Measurements from ENCODE around the gene GPX3.
A peak's percentile ranks its signal among the peaks of the same experiment; 100 is the strongest.

GPX3 gene, protein sequence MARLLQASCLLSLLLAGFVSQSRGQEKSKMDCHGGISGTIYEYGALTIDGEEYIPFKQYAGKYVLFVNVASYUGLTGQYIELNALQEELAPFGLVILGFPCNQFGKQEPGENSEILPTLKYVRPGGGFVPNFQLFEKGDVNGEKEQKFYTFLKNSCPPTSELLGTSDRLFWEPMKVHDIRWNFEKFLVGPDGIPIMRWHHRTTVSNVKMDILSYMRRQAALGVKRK

DNA sequence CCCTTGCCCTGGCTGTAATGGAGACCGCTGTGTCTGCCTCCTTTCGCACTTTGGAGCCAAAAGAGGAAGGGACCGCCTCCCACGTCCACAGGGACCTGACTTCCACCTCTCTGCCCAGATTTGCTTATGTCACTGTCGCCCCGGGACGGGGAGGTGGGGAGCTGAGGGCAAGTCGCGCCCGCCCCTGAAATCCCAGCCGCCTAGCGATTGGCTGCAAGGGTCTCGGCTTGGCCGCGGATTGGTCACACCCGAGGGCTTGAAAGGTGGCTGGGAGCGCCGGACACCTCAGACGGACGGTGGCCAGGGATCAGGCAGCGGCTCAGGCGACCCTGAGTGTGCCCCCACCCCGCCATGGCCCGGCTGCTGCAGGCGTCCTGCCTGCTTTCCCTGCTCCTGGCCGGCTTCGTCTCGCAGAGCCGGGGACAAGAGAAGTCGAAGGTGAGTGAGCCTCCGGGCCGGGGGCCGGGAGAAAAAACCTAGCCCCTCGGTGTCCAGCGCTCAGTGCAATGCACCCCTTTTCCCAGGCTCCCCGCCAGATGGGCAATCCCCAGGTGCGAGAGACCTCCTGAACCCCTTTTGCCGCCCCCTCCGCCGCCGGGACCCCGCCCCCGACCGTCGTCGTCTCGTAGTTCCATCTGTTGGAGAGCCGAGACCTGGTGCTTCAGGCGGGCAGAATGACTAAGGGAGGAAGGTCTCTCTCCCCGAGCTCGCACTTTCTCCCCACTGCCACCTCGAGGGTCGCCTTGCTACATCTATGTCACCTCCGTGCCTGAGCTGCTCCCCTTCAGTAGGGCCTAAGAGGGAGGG is at the start of gene GPX3:
GPX3 (plus strand) TSS at position 288 of the 807 bp plus-strand sequence; CDS start at position 352, 64 bp downstream.
- no peak for TF ChIP-seq GATA2 (IDR thresholded peaks at IDR 0.05; ENCODE audit: low read depth, low read length)
- TF ChIP-seq GATA3 (IDR thresholded peaks at IDR 0.05; ENCODE audit: low read depth, low read length): no peak

DNA sequence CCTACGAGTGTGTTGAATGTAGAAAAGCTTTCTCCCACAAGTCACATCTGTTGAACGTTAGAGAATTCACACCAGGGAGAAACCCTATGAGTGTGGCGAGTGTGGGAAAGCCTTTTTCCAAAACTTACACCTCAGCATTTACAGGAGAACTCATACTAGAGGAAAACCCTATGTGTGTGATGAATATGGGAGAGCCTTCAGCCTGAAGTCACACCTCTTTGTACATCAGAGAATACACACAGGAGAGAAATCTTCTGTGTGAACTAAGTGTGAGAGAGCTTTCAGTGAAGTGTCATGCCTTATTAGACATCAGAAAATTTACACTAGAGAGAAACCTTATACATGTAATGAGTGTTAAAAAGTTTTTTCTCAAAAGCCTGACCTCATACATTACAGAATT is 41.8 kb upstream of the GPX3 start:
- no peak for TF ChIP-seq GATA2 (IDR thresholded peaks at IDR 0.05; ENCODE audit: low read depth, low read length)
- no peak for TF ChIP-seq GATA3 (IDR thresholded peaks at IDR 0.05; ENCODE audit: low read depth, low read length)

DNA sequence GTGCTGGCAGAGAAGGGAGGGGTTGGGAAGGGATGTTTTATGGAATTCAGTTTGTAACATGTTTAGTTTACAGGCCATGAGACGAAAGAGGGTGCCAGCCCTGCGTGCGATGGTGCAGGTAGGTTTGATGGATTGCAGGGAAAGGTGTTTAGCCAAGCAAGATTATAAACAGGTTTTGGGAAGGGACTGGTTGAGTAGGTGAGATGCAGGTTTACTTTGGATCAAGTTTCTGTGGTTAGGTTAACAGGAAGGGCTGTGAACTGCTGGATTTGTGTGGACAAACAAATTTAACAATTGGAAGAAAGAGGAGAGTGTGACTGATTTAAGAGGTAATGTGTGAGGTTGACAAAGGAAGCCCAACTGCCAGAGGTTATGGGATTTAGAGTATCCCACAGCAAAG is 32.6 kb upstream of the GPX3 start:
- no peak for TF ChIP-seq GATA2 (IDR thresholded peaks at IDR 0.05; ENCODE audit: low read depth, low read length)
- TF ChIP-seq GATA3 (IDR thresholded peaks at IDR 0.05; ENCODE audit: low read depth, low read length): no peak

DNA sequence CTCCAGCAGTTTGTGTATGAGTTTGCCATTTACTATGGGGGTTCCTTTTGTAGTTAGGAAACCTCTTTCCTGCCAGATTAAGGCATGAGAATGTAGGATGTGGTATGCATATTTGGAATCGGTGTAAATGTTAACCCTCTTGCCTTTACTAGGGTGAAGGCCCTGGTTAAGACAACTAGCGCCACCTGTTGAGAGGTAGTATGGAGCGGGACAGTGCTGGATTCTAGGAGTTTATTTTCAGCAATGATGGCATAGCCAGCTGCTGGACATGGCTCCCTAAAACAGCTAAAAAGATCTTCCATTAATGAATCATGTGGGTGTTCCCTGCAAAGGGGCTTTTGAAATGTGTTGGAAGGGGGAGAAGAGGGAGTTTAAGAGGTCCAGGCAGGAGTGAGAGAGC is 30.7 kb upstream of the GPX3 start:
- TF ChIP-seq GATA2 (IDR thresholded peaks at IDR 0.05; ENCODE audit: low read depth, low read length) (no peak), GATA3 (IDR thresholded peaks at IDR 0.05; ENCODE audit: low read depth, low read length) (no peak)

DNA sequence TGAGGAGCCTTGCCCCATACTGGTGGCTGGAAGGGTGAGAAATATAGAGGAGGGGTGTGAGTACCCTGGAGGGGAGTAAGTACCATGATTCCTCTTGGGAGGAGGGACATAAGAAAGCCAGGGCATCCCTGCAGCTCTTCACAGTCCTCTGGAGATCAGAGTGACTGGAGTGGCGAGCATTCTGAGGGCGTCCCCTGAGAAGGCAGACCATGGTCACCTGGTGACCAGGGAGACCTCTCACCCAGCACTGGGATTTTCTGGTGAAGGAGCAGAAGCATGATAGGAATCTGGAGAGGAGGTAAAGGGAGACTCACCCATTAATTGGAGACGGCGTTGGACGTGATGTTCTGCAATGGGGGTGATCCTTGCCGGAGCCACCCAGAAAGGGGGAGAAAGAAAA is 27.7 kb upstream of the GPX3 start:
- TF ChIP-seq GATA3 (IDR thresholded peaks at IDR 0.05; ENCODE audit: low read depth, low read length) (no peak), GATA2 (IDR thresholded peaks at IDR 0.05; ENCODE audit: low read depth, low read length) (no peak)

DNA sequence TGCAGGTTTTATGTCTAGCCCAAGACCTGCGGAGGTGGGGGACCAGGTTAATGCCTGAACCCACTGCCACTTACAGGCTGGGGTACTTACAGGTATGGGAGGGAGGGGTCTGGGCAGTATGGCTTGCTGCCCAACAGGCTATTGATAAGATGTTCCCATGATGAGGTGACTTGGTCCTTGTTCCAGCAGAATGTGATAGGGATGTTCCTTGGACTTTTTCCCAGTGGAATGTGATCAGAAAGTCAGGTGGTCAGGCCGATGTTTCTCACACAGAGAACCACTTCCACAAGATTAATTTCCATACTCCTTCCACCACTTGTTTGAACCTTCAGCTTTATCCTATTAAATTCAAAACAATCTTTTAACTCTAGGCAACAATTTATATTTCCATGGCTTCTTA is 27.0 kb upstream of the GPX3 start:
- TF ChIP-seq GATA2 (IDR thresholded peaks at IDR 0.05; ENCODE audit: low read depth, low read length) (no peak), GATA3 (IDR thresholded peaks at IDR 0.05; ENCODE audit: low read depth, low read length) (no peak)

DNA sequence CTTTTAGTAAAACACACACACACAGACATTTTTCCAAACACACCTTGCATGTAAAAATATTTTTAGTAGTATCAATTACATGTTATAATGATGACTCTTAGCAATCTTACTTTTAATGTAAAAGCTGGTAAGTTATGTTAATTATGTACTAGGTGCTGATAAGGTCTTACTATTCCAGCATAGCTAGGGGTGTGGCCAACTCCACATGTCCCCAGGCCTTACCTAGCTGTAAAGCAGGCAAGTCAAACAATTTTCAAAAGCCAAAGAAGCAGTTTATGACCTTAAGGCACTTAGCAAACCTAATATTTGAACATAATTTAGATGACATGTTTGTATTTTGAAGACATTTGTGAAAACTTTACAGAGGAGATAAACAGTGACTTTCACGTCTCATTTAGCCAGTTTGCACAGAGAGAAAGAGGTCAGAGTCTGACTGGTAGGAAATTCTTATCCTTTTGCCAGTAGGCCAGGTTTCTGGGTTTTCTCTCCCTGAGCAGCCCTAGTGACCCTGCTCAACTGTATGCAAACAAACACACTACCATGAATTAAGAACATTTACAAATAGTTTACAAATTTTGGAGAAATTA is 26.5 kb upstream of the GPX3 start:
- no peak for TF ChIP-seq GATA2 (IDR thresholded peaks at IDR 0.05; ENCODE audit: low read depth, low read length)
- no peak for TF ChIP-seq GATA3 (IDR thresholded peaks at IDR 0.05; ENCODE audit: low read depth, low read length)

DNA sequence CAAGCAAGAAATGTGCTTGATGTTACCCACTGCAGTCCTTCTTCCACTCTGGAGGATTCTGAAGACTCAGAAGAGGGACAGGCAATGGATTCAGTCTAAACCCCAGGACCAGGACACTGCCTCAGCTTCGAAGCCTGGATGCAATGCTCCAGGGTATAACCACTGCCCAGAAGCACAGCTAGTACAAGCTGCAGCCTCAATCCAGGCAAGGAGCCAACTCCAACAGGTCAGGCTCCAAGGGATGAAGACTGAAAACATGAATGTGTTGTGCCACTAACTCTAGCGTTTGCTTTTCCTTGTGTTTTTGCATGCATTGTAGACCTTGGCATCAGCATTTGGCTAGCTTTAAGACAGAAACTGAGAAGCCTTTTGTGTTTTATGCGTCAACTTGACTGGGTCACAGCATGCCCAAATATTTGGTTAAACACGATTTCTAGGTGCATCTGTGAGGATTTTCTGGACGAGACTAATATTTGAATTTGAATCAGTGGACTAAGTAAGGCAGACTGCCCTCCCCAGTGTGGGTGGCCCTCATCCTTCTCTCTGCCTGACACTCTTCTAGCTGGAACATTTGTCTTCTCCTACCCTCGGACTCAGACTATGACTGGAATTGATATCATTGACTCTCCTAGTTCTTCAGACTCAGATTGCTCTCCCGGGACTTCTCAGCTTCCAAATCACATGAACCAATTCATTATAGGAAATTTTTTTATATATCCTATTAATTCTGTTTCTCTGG is 20.5 kb upstream of the GPX3 start:
- TF ChIP-seq GATA3 (IDR thresholded peaks at IDR 0.05; ENCODE audit: low read depth, low read length) (no peak), GATA2 (IDR thresholded peaks at IDR 0.05; ENCODE audit: low read depth, low read length) (no peak)

DNA sequence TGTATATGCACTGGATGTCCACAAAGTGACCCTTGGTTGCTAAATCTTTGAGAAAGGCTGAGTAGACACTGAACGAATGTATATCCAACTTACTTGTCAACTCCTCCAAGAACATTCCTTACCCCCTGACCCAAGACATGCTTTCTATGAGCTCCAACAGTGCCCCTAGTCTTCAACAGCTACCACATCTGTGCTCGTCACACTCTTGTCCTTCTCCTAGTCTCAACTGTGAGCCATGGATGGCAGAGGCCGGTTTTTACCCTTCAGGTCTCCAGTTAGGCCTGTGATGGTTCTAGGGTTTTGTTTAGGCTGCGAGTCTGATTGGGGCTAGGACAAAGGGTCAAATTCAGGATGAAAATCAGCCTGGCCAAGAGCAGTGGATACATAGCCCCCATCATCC is 19.0 kb upstream of the GPX3 start:
- no peak for TF ChIP-seq GATA3 (IDR thresholded peaks at IDR 0.05; ENCODE audit: low read depth, low read length)
- TF ChIP-seq GATA2 (IDR thresholded peaks at IDR 0.05; ENCODE audit: low read depth, low read length): no peak

DNA sequence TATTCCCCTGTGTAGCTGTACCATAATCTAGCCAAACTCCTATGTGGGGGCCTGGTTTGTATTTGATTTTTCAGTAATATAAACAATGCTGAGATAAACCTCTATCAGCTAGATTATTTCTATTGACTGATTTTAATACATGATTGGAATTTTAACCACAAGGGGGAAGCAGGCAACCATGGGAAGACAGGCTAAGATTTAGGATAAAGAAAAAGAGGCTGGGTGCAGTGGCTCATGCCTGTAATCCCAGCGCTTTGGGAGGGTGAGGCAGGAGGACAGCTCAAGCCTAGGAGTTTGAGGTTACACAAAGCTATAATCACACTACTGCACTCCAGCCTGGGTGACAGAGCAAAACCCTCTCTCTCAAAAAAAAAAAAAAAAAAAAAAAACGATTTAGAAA is 18.1 kb upstream of the GPX3 start:
- TF ChIP-seq GATA3 (IDR thresholded peaks at IDR 0.05; ENCODE audit: low read depth, low read length): no peak
- TF ChIP-seq GATA2 (IDR thresholded peaks at IDR 0.05; ENCODE audit: low read depth, low read length): 0 out of 2 replicates have a peak, but pooled peaks have one; percentile 11

DNA sequence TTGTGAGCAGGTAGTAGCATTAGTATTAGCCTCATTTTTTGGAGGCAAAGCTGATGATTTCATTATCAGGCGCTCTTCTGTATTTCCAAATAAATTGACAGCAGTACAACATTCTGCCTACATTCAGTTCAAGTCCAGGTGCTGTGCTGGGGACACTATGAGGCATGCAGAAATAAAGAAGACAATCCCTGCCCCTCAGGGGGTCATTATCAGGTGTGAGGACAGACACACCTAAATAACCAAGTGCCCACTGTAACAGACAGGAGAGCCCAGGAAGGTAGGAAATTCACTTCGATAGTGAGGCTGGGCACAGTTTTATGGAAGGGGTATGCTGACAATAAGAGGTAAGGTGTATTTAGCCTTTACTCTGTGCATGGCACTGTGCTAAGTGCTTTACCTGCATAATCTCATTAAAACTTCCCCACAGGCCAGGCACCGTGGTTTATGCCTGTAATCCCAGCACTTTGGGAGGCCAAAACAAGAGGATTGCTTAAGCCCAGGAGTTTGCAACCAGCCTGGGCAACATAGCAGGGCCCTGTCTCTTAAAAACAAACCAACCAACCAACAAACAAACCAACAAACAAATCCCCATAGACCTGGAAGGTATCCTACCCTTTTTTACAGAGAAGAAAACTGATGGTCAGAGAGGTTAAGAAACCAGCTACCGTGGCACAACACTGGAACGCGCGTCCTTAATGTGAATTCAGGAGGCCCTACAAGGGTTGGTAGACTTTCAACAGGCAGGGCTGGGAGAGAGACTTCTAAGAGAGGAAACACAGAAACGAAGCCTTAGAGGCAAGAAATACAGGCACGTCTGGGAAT is 17.5 kb upstream of the GPX3 start:
- TF ChIP-seq GATA3 (IDR thresholded peaks at IDR 0.05; ENCODE audit: low read depth, low read length) (no peak), GATA2 (IDR thresholded peaks at IDR 0.05; ENCODE audit: low read depth, low read length) (no peak)

DNA sequence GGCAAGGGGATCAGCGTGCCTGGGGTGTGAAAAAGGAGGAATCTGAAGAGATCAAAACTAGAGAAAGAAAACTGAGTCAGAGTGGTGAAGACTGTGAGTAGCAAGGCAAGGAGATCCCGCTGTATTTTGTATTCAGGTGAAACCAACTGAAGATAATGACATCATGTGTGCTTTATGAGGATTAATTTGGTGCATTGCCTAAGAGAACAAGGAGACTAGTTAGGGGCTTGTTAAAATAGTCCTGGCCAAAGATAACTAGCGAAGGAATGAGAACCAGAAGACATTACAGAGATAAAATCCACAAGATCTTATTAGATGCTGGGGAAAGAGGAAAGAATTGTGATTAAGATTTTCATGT is 16.9 kb upstream of the GPX3 start:
- TF ChIP-seq GATA3 (IDR thresholded peaks at IDR 0.05; ENCODE audit: low read depth, low read length): no peak
- no peak for TF ChIP-seq GATA2 (IDR thresholded peaks at IDR 0.05; ENCODE audit: low read depth, low read length)

DNA sequence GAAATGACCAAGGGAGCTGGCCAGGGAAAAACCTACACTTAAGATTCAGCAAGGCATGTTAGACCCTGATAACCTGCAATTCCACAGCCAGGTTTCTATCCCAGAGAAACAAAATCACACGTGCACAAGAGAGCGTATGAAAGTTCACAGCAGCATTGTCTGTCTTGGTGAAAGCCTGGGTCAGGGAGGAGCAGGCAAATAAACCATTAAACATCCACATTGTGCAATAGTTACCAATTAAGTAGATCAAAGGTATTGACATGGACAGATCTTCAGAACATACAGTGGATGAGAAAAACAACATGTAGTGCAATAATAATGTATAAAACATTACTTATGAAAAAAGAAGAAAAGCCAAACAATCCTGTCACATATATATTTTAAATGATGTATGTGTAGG is 15.9 kb upstream of the GPX3 start:
- TF ChIP-seq GATA2 (IDR thresholded peaks at IDR 0.05; ENCODE audit: low read depth, low read length): no peak
- TF ChIP-seq GATA3 (IDR thresholded peaks at IDR 0.05; ENCODE audit: low read depth, low read length): no peak

Measured in SH-SY5Y (cell line).